ENCODE data around the gene IFNA7.
"Not testable (repeated sequence)": the region's sequence is repeated elsewhere in the genome, so short reads cannot be mapped to it uniquely, and the experiment has no call there.

The IFNA7 gene

DNA sequence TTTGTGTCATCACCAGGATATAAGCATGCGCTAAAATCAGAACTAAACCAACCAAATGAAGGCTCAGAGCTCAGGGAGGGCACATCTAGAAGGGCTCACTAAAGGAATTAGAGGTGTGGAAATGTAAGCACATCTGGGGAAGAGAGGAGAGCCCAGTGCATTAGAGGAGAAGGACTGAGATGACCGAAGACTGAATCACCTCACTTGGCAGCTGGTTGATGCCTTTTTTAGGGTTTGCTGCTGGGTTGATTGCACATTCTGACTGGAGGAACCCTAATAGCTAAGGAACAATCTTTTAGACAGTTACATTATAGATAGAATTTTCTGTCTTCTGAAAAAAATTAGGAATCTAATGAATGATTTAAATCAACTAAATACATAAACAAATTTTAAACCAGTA, 27.3 kb downstream of the IFNA7 start:
- DNase-seq: no peak

DNA sequence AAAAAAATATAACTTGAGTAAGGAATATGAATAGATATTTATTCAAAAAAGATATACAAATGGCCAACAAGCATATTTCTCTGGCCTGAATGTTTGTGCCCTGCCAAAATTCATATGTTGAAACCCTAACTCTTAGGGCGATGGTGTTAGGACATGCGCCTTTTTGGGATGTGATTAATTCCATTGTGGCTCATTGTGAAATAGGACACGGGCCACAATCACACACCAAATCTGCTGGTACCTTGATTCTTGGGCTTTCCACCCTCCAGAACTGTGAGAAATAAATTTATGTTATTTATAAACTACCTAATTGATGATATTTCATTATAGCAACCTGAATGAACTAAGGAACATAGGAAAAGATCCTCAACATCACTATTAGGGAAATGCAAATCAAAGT, 29.8 kb downstream of the IFNA7 start:
- no peak for DNase-seq

GRCh38 chr9:21171351-21171750, 30.7 kb downstream of the IFNA7 start:
- no peak for DNase-seq

DNA sequence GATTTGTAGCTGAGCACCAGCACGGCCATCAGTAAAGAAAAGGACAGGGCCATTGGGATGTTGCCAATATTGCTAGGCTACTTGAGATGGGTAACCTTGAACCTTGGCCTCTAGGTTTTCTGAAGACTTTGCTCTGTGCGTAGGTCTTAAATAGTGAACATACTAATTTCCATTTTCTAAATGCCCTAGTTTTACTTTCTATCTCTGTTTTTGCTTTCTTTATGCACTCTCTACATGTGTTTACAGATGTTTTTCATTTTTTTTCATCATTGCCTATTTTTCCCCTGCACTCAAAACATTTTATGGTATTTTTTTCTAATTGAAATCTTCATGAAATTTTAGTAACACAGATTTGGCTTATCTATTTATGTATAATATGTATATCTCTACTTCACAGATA, 35.4 kb downstream of the IFNA7 start, which contains the start of gene IFNA21:
Gene IFNA21 (minus strand): TSS at position 101 of the 400 bp plus-strand sequence. CDS start 48 bp downstream, at position 53.
- DNase-seq: not testable (repeated sequence)

GRCh38 chr9:21165516-21165915, 36.5 kb downstream of the IFNA7 start:
- DNase-seq: no peak

DNA sequence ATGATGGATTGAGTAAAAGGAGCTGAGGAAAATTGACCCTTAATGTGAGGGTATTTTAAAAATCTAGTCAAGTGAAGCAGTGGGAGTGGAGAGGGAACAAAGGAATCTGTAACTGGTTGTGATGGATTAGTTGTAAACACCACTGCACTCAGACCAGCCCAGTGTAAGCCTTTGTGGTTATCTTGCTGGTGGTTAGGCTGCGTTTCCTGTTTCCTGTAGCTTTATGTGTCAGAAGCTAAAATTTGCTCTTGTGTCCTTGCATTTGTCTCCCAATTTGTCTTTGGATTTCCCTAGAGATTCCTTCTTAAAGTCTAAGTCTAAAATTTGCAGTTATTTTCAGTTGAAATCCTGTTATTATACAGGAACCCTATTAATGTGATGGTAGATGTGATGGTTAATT, 41.8 kb downstream of the IFNA7 start:
- DNase-seq: no peak

- no peak for DNase-seq
Observed at GRCh38 chr9:21155501-21155900, 46.5 kb downstream of the IFNA7 start.

DNA sequence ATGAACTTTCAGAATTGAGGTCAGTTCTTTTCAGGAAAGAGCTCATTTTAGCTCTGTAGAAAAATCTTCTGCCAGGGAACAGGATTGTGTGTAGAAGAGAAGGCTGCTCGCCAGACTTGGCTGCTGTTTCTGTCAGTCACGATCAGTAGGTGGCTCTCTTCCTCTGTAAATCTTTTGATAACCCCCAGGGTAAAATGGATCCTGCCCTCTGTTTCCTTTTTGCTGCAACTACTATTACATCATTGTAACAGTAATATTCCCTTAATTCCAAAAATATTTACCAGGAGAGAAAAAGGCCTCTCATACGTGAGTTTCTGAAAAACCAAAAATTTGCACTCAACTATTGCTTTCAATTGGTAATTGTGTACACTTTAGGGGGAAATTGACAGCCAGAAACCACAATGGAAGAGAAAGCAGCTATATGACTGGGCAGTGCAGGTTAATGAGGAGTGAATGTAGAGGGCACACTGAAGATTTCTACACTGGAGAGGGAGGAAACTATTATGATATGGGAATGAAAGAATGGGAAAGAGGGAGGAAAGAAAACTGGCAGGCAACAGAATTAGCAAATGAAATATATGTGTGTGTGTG, 47.9 kb downstream of the IFNA7 start:
- DNase-seq: no peak

DNA sequence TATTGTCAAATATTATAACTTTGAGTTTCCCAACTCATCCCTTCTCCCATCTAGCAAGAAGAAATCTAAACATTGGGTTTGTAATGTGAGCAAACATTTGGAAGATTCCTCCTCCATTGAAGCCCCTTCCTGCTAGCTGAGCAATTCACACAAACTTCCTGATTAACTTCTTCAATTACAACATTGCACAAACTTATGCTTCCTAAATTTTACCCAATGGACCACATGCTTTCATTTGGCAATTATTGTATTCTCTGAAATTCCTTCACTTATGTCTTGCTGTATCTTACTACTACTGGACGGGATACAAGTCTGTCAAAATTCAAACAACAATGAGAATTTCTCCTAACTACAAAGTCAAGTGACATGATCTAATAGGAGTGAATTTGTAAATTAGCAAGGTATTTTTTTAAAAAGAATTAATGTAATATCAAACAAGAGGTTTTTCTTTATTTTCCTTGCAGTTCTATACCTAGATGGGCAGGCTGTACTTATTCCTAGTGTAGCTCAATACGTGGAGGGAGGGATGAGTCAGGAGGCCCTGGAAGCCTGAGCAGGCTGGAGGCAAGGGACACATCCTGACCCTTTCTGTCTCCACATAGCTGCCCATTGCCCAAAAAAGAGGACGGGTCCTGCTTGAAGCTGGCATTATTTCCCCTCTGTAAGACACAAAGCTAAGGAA, 48.5 kb downstream of the IFNA7 start:
- no peak for DNase-seq
